ENCODE data around the gene SH3BP1. TPM values are rescaled to one million over a fixed set of nuclear protein-coding genes. Genes with fewer than 3 reads are reported as not detected.
A peak's percentile ranks its signal among the peaks of the same experiment; 100 is the strongest.

The SH3BP1 gene
- total and polyA plus RNA-seq, 2 of the 13 experiments (the other 11 are each of a cell fraction or from before 2014, with no cell fraction given) = 8.4 to 18.5 TPM

GRCh38 chr22:37659066-37659896 lies 19.8 kb downstream of the SH3BP1 start (continued):
- TF ChIP-seq JUN (CRISPR knock-in tag; IDR thresholded peaks at IDR 0.05) (0 out of 2 replicates have a peak, but pooled peaks have one; percentile 28), POLR2G (IDR thresholded peaks at IDR 0.05; ENCODE audit: low read depth, low read length) (peak; percentile 59), MLLT10 (CRISPR knock-in tag; IDR thresholded peaks at IDR 0.05) (no peak), ZNF841 (CRISPR knock-in tag; IDR thresholded peaks at IDR 0.05; ENCODE audit: borderline replicate concordance) (no peak), ETV5 (CRISPR knock-in tag; IDR thresholded peaks at IDR 0.05; ENCODE audit: borderline replicate concordance) (no peak), POLR2AphosphoS5 (IDR thresholded peaks at IDR 0.05; ENCODE audit: low read depth, low read length) (peak; percentile 80), PAWR (CRISPR knock-in tag; IDR thresholded peaks at IDR 0.05; ENCODE audit: borderline replicate concordance) (no peak), NKX3-1 (CRISPR knock-in tag; IDR thresholded peaks at IDR 0.05) (no peak), SATB2 (CRISPR knock-in tag; IDR thresholded peaks at IDR 0.05) (no peak), GLMP (CRISPR knock-in tag; IDR thresholded peaks at IDR 0.05; ENCODE audit: borderline replicate concordance) (no peak), ZBTB40 (IDR thresholded peaks at IDR 0.05) (no peak), ZBTB40 (CRISPR knock-in tag; IDR thresholded peaks at IDR 0.05) (peak; percentile 42; the same call in 1 of the 2 replicates), ZNF563 (CRISPR knock-in tag; IDR thresholded peaks at IDR 0.05) (0 out of 2 replicates have a peak, but pooled peaks have one; percentile 48), AGO2 (optimal IDR thresholded peaks at IDR 0.05; ENCODE audit: low read depth, low read length) (peak; percentile 93), ZNF256 (CRISPR knock-in tag; conservative IDR thresholded peaks at IDR 0.05) (no peak), PHF8 (CRISPR knock-in tag; IDR thresholded peaks at IDR 0.05) (peak; percentile 48), ARID2 (CRISPR knock-in tag; IDR thresholded peaks at IDR 0.05; ENCODE audit: borderline replicate concordance) (0 out of 2 replicates have a peak, but pooled peaks have one; percentile 38)

Measured in HepG2 (cell line).